ENCODE measurements around the gene HCFC1R1. TPM values are rescaled to one million over a fixed set of nuclear protein-coding genes. Genes with fewer than 3 reads are reported as not detected.
A peak's percentile ranks its signal among the peaks of the same experiment; 100 is the strongest.

HCFC1R1 gene
- total RNA-seq, 1 donor from 2014 or later: 117 TPM

- no peak for TF ChIP-seq CTCF (IDR thresholded peaks at IDR 0.05; ENCODE audit: partially characterized antibody, unreplicated experiment)
- peak overlapping the region; percentile 70 for H3K4me3 Mint-ChIP-seq (ENCODE audit: unreplicated experiment)
- no peak for DNase-seq
- peaks cover 2% of the 10 kb centered on the region for H3K4me1 Mint-ChIP-seq (ENCODE audit: low read depth, unreplicated experiment)
- H3K27ac Mint-ChIP-seq (ENCODE audit: unreplicated experiment): no peak overlapping the region
- H3K36me3 Mint-ChIP-seq (ENCODE audit: unreplicated experiment): no peaks in the 10 kb centered on the region
- peaks cover 1% of the 10 kb centered on the region for H3K9me3 Mint-ChIP-seq (ENCODE audit: unreplicated experiment)
- peaks cover 14% of the 10 kb centered on the region for H3K27me3 Mint-ChIP-seq (ENCODE audit: unreplicated experiment)
These were observed 18.9 kb downstream of the HCFC1R1 start for GRCh38 chr16:3004781-3005284.

- H3K4me3 Mint-ChIP-seq (ENCODE audit: unreplicated experiment): no peak overlapping the region
These were observed 19.4 kb downstream of the HCFC1R1 start for GRCh38 chr16:3004319-3004718.

GRCh38 chr16:3003582-3004270 is 20.0 kb downstream of the HCFC1R1 start:
- H3K27me3 Mint-ChIP-seq (ENCODE audit: unreplicated experiment): peaks cover 11% of the 10 kb centered on the region
- no peak overlapping the region for H3K27ac Mint-ChIP-seq (ENCODE audit: unreplicated experiment)
- peak; percentile 96 for DNase-seq
- peaks cover 1% of the 10 kb centered on the region for H3K9me3 Mint-ChIP-seq (ENCODE audit: unreplicated experiment)
- no peak for TF ChIP-seq CTCF (IDR thresholded peaks at IDR 0.05; ENCODE audit: partially characterized antibody, unreplicated experiment)
- H3K36me3 Mint-ChIP-seq (ENCODE audit: unreplicated experiment): no peaks in the 10 kb centered on the region
- peak overlapping the region; percentile 70 for H3K4me3 Mint-ChIP-seq (ENCODE audit: unreplicated experiment)
- peaks cover 2% of the 10 kb centered on the region for H3K4me1 Mint-ChIP-seq (ENCODE audit: low read depth, unreplicated experiment)

More at GRCh38 chr16:3004319-3004718, 19.4 kb downstream of the HCFC1R1 start:
- Mint-ChIP-seq H3K27ac (ENCODE audit: unreplicated experiment) (no peak overlapping the region), H3K36me3 (ENCODE audit: unreplicated experiment) (no peaks in the 10 kb centered on the region), H3K27me3 (ENCODE audit: unreplicated experiment) (peaks cover 14% of the 10 kb centered on the region), H3K9me3 (ENCODE audit: unreplicated experiment) (peaks cover 1% of the 10 kb centered on the region), H3K4me1 (ENCODE audit: low read depth, unreplicated experiment) (peaks cover 2% of the 10 kb centered on the region)
- TF ChIP-seq CTCF (IDR thresholded peaks at IDR 0.05; ENCODE audit: partially characterized antibody, unreplicated experiment): no peak
- peak; percentile 43 for DNase-seq

- no peak for DNase-seq
- no peaks in the 10 kb centered on the region for H3K9me3 Mint-ChIP-seq (ENCODE audit: unreplicated experiment)
These were observed 22.4 kb downstream of the HCFC1R1 start for GRCh38 chr16:3001316-3001715.

More at GRCh38 chr16:3001316-3001715, 22.4 kb downstream of the HCFC1R1 start:
- Mint-ChIP-seq H3K36me3 (ENCODE audit: unreplicated experiment) (no peaks in the 10 kb centered on the region), H3K27me3 (ENCODE audit: unreplicated experiment) (peaks cover 8% of the 10 kb centered on the region), H3K4me1 (ENCODE audit: low read depth, unreplicated experiment) (no peaks in the 10 kb centered on the region), H3K27ac (ENCODE audit: unreplicated experiment) (no peak overlapping the region), H3K4me3 (ENCODE audit: unreplicated experiment) (no peak overlapping the region)
- no peak for TF ChIP-seq CTCF (IDR thresholded peaks at IDR 0.05; ENCODE audit: partially characterized antibody, unreplicated experiment)
